GM23338 (cell line): Measurements from ENCODE around the gene PRRT1. TPM values are rescaled to one million over a fixed set of nuclear protein-coding genes. Genes with fewer than 3 reads are reported as not detected.

ENCODE experiments used
- ATAC-seq: fragments of 200-7000 bp; cut with Tn5 transposase; 3 replicates; pipeline ENCODE4 v1.9.1; 2020
- DNase-seq: peaks from one replicate; pipeline ENCODE4 v3.0.0-alpha.2; 2015; ENCODE audit warnings: low spot score
- H2AFZ ChIP-seq: fragments of 200-600 bp; sonication (generic); 2 replicates; pipeline ENCODE4 v1.8.0; 2016; ENCODE audit warnings: antibody characterized with exemption, mild to moderate bottlenecking, moderate library complexity
- H3F3A ChIP-seq: fragments of 200-600 bp; sonication (generic); replicated peaks from 2 replicates; pipeline ENCODE4 v1.8.0; 2017; ENCODE audit warnings: antibody characterized with exemption, mixed run types, low read depth
- H3K27ac ChIP-seq: fragments of 200-600 bp; sonication (generic); 2 replicates; pipeline ENCODE4 v1.6.1; 2016; ENCODE audit warnings: low read depth
- H3K27me3 ChIP-seq: fragments of 200-600 bp; sonication (generic); 2 replicates; pipeline ENCODE4 v1.8.0; 2016; ENCODE audit warnings: mild to moderate bottlenecking, mixed run types, moderate library complexity; ENCODE audit not compliant: insufficient read depth
- H3K36me3 ChIP-seq: fragments of 200-600 bp; sonication (generic); 2 replicates; pipeline ENCODE4 v1.8.0; 2016; ENCODE audit warnings: mild to moderate bottlenecking; ENCODE audit not compliant: insufficient read depth
- H3K4me1 ChIP-seq: fragments of 200-600 bp; sonication (generic); 2 replicates; pipeline ENCODE4 v1.8.0; 2016; ENCODE audit warnings: mild to moderate bottlenecking, moderate library complexity; ENCODE audit not compliant: insufficient read depth
- H3K4me2 ChIP-seq: fragments of 200-600 bp; sonication (generic); 2 replicates; pipeline ENCODE4 v1.7.1; 2017; ENCODE audit warnings: mixed run types
- H3K4me3 ChIP-seq: fragments of 200-600 bp; sonication (generic); 2 replicates; pipeline ENCODE4 v1.6.1; 2016; ENCODE audit warnings: mixed run types
- H3K79me2 ChIP-seq: fragments of 200-600 bp; sonication (generic); replicated peaks from 2 replicates; pipeline ENCODE4 v1.8.0; 2017; ENCODE audit warnings: mild to moderate bottlenecking; ENCODE audit not compliant: insufficient read depth
- H3K9me2 ChIP-seq: fragments of 200-600 bp; sonication (generic); 2 replicates; pipeline ENCODE4 v1.8.0; 2017; ENCODE audit not compliant: insufficient read depth
- H4K20me1 ChIP-seq: fragments of 200-600 bp; sonication (generic); replicated peaks from 2 replicates; pipeline ENCODE4 v1.8.0; 2017; ENCODE audit warnings: mild to moderate bottlenecking; ENCODE audit not compliant: insufficient read depth
- H3K27ac Mint-ChIP-seq: 2 replicates; pipeline ENCODE4 v1.8.0; 2020; ENCODE audit warnings: inconsistent platforms, mild to moderate bottlenecking, moderate library complexity, mixed read lengths
- H3K27me3 Mint-ChIP-seq: 3 replicates; pipeline ENCODE4 v1.8.0; 2022; ENCODE audit warnings: low read depth, mild to moderate bottlenecking, moderate library complexity, mixed read lengths, inconsistent platforms; ENCODE audit not compliant: insufficient read depth, poor library complexity
- H3K36me3 Mint-ChIP-seq: 3 replicates; pipeline ENCODE4 v1.8.0; 2021; ENCODE audit warnings: low read depth, mild to moderate bottlenecking, inconsistent platforms, moderate library complexity, mixed read lengths
- H3K4me1 Mint-ChIP-seq: 3 replicates; pipeline ENCODE4 v1.8.0; 2020; ENCODE audit warnings: mild to moderate bottlenecking, inconsistent platforms, mixed read lengths
- H3K4me3 Mint-ChIP-seq: 3 replicates; pipeline ENCODE4 v1.8.0; 2021; ENCODE audit warnings: moderate library complexity, mild to moderate bottlenecking, inconsistent platforms, mixed read lengths
- H3K9me3 Mint-ChIP-seq: 3 replicates; pipeline ENCODE4 v1.8.0; 2020; ENCODE audit warnings: moderate library complexity, mild to moderate bottlenecking, inconsistent platforms, mixed read lengths
- CTCF ChIP-seq, 2 experiments: fragments of 200-600 bp in 1 of 2; sonication (generic) in 1 of 2; conservative IDR thresholded peaks; 2 replicates each; pipeline versions ENCODE4 v1.5.1 to v1.6.1; 2016 to 2017; ENCODE audit warnings: antibody characterized with exemption in 2 of 2, low read depth in 2 of 2, mild to moderate bottlenecking in 2 of 2, moderate library complexity in 1 of 2
- ETS1 ChIP-seq: IDR thresholded peaks from 2 replicates; pipeline ENCODE4 v1.6.1; 2016; ENCODE audit warnings: antibody characterized with exemption
- EZH2 ChIP-seq: fragments of 200-600 bp; sonication (generic); IDR thresholded peaks from one replicate; pipeline ENCODE4 v1.8.0; 2017; ENCODE audit warnings: antibody characterized with exemption, mild to moderate bottlenecking, low read depth; ENCODE audit not compliant: unreplicated experiment
- JUNB ChIP-seq: IDR thresholded peaks from one replicate; pipeline ENCODE4 v1.6.1; 2016; ENCODE audit warnings: antibody characterized with exemption; ENCODE audit not compliant: unreplicated experiment
- POLR2AphosphoS5 ChIP-seq: IDR thresholded peaks from 2 replicates; pipeline ENCODE4 v1.6.1; 2016; ENCODE audit warnings: antibody characterized with exemption, low read depth
- ZNF114 ChIP-seq: fragments of 250-450 bp; sonication (Bioruptor Pico); IDR thresholded peaks from 2 replicates; pipeline ENCODE4 v1.5.0; 2020; ENCODE audit warnings: mild to moderate bottlenecking, moderate library complexity
- ZNF462 ChIP-seq: fragments of 250-450 bp; sonication (Bioruptor Pico); IDR thresholded peaks from 2 replicates; pipeline ENCODE4 v1.5.0; 2020; ENCODE audit warnings: mild to moderate bottlenecking, moderate library complexity
- polyA plus RNA-seq: library from polyadenylated mRNA; unstranded; fragments of >200 nt; fragmentation: Nextera tagmentation; extraction: Ambion mirVana; gene quantifications from 2 replicates; pipeline ENCODE4 v1.2.1, GENCODE V29; 2016
- total RNA-seq: library from RNA; depleted of rRNA; stranded (reverse); fragments of >200 nt; shearing (Covaris generic); gene quantifications from 2 replicates; pipeline ENCODE4 v1.2.3, GENCODE V29; 2014

PRRT1 gene
- total and polyA plus RNA-seq, 2 experiments from 2014 or later, result 2.7 TPM; not detected in 1

- ATAC-seq (peak; percentile 6), DNase-seq (peak; percentile 73)
- H3K27me3 Mint-ChIP-seq, result peaks cover 45% of the 10 kb centered on the region
- H3K9me2 ChIP-seq, result no peaks in the 10 kb centered on the region; the same call in 1 of the 2 replicates
- H3F3A ChIP-seq, result peaks cover 9% of the 10 kb centered on the region
- H4K20me1 ChIP-seq, result 0 out of 2 replicates have a peak, but pooled peaks cover 5% of the 10 kb centered on the region
- peaks cover 57% of the 10 kb centered on the region for H3K4me1 Mint-ChIP-seq
- no peaks in the 10 kb centered on the region for H3K36me3 ChIP-seq
- H3K27ac Mint-ChIP-seq, result no peak overlapping the region
- no peak for TF ChIP-seq ETS1
- no peak for TF ChIP-seq ZNF114 (CRISPR knock-in tag)
- no peak for TF ChIP-seq POLR2AphosphoS5
- TF ChIP-seq JUNB, result no peak
- H3K27ac ChIP-seq, result no peak overlapping the region
- peak overlapping the region; percentile 97 for H3K4me2 ChIP-seq
- no peaks in the 10 kb centered on the region for H3K79me2 ChIP-seq
- H3K4me3 ChIP-seq, result peak overlapping the region; percentile 100
- no peaks in the 10 kb centered on the region; the same call in 2 of the 3 replicates for H3K9me3 Mint-ChIP-seq
- peak overlapping the region; percentile 92 for H2AFZ ChIP-seq
- peaks cover 44% of the 10 kb centered on the region for H3K27me3 ChIP-seq
- peak overlapping the region; percentile 92 for H3K4me3 Mint-ChIP-seq
- H3K4me1 ChIP-seq, result peaks cover 41% of the 10 kb centered on the region
- no peaks in the 10 kb centered on the region for H3K36me3 Mint-ChIP-seq
Measured at GRCh38 chr6:32149092-32149755, 2.5 kb downstream of the PRRT1 start.

GRCh38 chr6:32148289-32149091 lies 3.2 kb downstream of the PRRT1 start:
- peak; percentile 96 for DNase-seq
- TF ChIP-seq POLR2AphosphoS5 (peak; percentile 61), EZH2 (peak; percentile 35), ETS1 (0 out of 2 replicates have a peak, but pooled peaks have one; percentile 21), CTCF (conservative IDR thresholded peaks at IDR 0.05; ENCODE audit: low read depth in 2 of 2) (peak; percentile 71), ZNF462 (CRISPR knock-in tag) (no peak)
- Mint-ChIP-seq H3K27ac (peak overlapping the region; percentile 48), H3K4me3 (peak overlapping the region; percentile 92), H3K36me3 (no peaks in the 10 kb centered on the region), H3K4me1 (peaks cover 57% of the 10 kb centered on the region), H3K27me3 (peaks cover 39% of the 10 kb centered on the region), H3K9me3 (no peaks in the 10 kb centered on the region; the same call in 2 of the 3 replicates)
- Histone ChIP-seq H2AFZ (peak overlapping the region; percentile 92), H4K20me1 (0 out of 2 replicates have a peak, but pooled peaks cover 5% of the 10 kb centered on the region), H3K4me2 (peak overlapping the region; percentile 97), H3F3A (peaks cover 9% of the 10 kb centered on the region), H3K4me3 (peak overlapping the region; percentile 100), H3K79me2 (no peaks in the 10 kb centered on the region), H3K36me3 (no peaks in the 10 kb centered on the region), H3K9me2 (no peaks in the 10 kb centered on the region; the same call in 1 of the 2 replicates), H3K27me3 (peaks cover 44% of the 10 kb centered on the region), H3K27ac (peak overlapping the region; percentile 36; the same call in 1 of the 2 replicates), H3K4me1 (peaks cover 41% of the 10 kb centered on the region)
- peak; percentile 61 for ATAC-seq
